Dermis microvascular lymphatic vessel endothelial cell (primary cell): ENCODE measurements around the gene CNKSR3. TPM values are rescaled to one million over a fixed set of nuclear protein-coding genes. Genes with fewer than 3 reads are reported as not detected.

Source experiments
- DNase-seq, 2 donors: peaks; one replicate each; pipeline versions ENCODE4 v3.0.0 to v3.0.0-alpha.2; 2010; ENCODE audit warnings: low read depth in 2 of 2
- total RNA-seq: library from RNA; depleted of rRNA; stranded (reverse); fragments of >200 nt; gene quantifications from 2 replicates; pipeline ENCODE4 v1.2.1, GENCODE V29; 2014

CNKSR3 gene
- total RNA-seq, 1 donor from 2014 or later = 6.8 TPM

DNA sequence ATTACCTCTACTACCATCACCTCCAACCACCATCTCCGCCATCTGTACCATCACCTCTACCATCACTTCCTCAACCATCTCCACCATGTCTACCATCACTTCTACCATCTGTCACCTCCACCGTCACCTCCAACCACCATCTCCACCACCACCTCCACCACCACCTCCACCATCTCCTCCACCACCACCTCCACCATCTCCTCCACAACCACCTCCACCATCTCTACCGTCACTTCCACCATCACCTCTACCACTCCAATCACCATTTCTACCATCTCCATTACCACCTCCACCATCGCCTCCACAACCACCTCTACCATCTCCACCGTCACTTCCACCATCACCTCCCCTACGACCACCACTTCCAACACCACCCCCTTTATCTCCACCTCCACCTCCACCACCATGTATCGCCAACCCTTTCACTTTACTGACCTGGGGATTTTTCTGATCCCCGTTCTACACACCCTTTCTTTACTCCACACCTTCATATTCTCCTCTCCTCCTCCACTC is 156.2 kb downstream of the CNKSR3 start:
- DNase-seq = no peak

DNA sequence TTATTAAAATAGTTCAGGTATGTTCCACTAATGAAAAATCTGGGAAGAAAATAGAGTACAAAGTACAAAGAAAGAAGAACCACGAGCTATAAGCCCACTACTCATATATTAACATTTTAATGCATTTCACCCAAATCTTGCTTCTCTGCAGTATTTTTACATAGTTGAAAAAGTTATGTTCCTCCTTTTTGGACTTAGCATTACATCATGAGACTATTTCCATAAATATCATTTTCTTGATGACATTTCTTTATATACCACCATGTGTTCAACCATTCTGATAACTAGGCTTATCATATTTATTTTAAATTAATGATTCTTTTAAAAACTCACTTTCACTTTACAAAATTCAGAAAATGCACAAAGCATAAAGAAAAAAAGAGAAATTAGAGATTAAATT is 156.9 kb downstream of the CNKSR3 start:
- no peak for DNase-seq

- no peak for DNase-seq
Measured at GRCh38 chr6:154352898-154353585, 157.4 kb downstream of the CNKSR3 start.

DNA sequence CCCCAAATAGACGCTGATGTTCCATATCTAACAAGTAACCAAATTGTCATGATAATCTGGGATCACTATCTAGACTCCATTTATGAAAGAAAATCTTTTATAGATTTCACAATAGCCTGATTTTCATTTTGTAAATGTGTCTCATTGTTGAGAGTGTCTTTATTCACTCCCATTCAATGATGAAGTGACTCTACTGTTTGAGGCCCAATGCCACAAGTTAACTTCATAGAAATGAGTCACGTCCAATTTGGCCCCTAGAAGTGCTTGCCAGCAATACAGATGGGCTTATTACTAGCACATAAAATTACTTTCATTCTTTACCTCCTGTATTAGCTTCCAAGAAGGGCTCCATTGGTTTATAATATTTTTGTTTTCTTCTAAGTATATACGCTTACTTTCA is 160.2 kb downstream of the CNKSR3 start:
- no peak for DNase-seq

GRCh38 chr6:154347981-154348380 is 162.5 kb downstream of the CNKSR3 start:
- DNase-seq = no peak

DNA sequence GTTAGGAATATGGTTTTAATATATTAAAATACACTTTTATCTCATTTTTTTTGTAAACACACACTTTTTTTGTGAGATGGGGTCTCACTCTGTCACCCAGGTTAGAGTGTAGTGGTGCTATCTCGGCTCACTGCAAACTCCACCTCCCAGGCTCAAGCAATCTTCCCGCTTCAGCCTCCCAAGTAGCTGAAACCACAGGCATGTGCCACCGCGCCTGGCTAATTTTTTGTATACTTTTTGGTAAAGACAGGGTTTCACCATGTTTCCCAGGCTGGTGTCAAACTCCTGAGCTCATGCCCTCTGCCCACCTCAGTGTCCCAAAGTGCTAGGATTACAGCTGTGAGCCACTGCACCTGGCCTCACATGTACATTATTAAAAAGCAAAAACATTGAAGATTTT is 164.7 kb downstream of the CNKSR3 start:
- DNase-seq = no peak

- no peak for DNase-seq
Measured at GRCh38 chr6:154343473-154344308, 166.8 kb downstream of the CNKSR3 start.

GRCh38 chr6:154341871-154342270 is 168.6 kb downstream of the CNKSR3 start:
- DNase-seq = no peak

DNA sequence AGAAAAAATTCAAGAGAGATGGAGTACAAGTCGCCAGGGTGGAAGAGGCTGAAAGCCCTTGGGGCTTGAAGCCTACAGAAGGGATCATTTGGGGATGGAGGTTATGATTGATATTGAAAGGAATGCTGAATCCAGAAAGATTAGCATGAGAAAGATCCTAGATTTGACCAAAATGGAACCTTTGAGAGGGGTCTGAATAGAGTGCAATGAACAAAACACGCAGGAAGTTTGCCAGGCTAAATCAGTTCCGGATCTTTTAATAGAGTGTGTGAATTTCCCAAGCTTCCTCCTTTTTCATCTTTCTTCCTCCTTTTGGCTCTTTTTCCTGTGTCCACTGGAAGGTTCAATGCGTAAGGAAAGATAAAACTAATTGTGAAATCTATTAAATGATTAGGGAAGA is 169.1 kb downstream of the CNKSR3 start:
- no peak for DNase-seq

Other genes starting within 250 kb of the CNKSR3 start
- 2.1 and 3.2 TPM in 2 replicates for gene IPCEF1, start 153.9 kb downstream of the CNKSR3 start, total RNA-seq
- gene SCAF8, start 222.7 kb upstream of the CNKSR3 start, total RNA-seq = 15.1 and 20.6 TPM in 2 replicates